Measurements from ENCODE around the gene SLC24A2. TPM values are rescaled to one million over a fixed set of nuclear protein-coding genes. Genes with fewer than 3 reads are reported as not detected.

The SLC24A2 gene
- total RNA-seq, 1 experiment from 2014 or later = 8.0 TPM

GRCh38 chr9:19783500-19783899 lies 5.3 kb downstream of the SLC24A2 start (continued):
- TF ChIP-seq ARID4B (CRISPR knock-in tag; IDR thresholded peaks at IDR 0.05; ENCODE audit: borderline replicate concordance) = no peak
- TF ChIP-seq ATF1 (CRISPR knock-in tag; IDR thresholded peaks at IDR 0.05) = no peak
- no peak for TF ChIP-seq FOXP1 (CRISPR knock-in tag; IDR thresholded peaks at IDR 0.05; ENCODE audit: borderline replicate concordance)
- no peak for TF ChIP-seq AFF4 (CRISPR knock-in tag; IDR thresholded peaks at IDR 0.05; ENCODE audit: borderline replicate concordance)
- TF ChIP-seq MLX (CRISPR knock-in tag; IDR thresholded peaks at IDR 0.05) = no peak
- TF ChIP-seq STAT6 (CRISPR knock-in tag; conservative IDR thresholded peaks at IDR 0.05; ENCODE audit: low read depth) = no peak
- TF ChIP-seq SOX15 (CRISPR knock-in tag; IDR thresholded peaks at IDR 0.05) = no peak

GRCh38 chr9:19782005-19782404 lies 6.8 kb downstream of the SLC24A2 start:
- TF ChIP-seq RORB (CRISPR knock-in tag; IDR thresholded peaks at IDR 0.05) (no peak), ZNF232 (CRISPR knock-in tag; IDR thresholded peaks at IDR 0.05) (0 out of 2 replicates have a peak, but pooled peaks have one; percentile 55), NFE2L1 (CRISPR knock-in tag; IDR thresholded peaks at IDR 0.05) (0 out of 2 replicates have a peak, but pooled peaks have one; percentile 17)
- H3K36me3 Mint-ChIP-seq = peaks cover 15% of the 10 kb centered on the region
- ChIA-PET POLR2A (no interaction called here), CTCF (no interaction called here)
- ATAC-seq (peak; percentile 82), DNase-seq (ENCODE audit: low spot score) (no peak)
- H3K4me1 Mint-ChIP-seq = peaks cover 42% of the 10 kb centered on the region
- no peak overlapping the region for H3K4me3 Mint-ChIP-seq
- no peaks in the 10 kb centered on the region; the same call in 1 of the 2 replicates for H3K9me3 Mint-ChIP-seq
- no peak overlapping the region for H3K27ac Mint-ChIP-seq
- H3K27me3 Mint-ChIP-seq (ENCODE audit: low read depth) = peaks cover 10% of the 10 kb centered on the region

- Mint-ChIP-seq H3K4me1 (peaks cover 44% of the 10 kb centered on the region), H3K4me3 (no peak overlapping the region), H3K27me3 (ENCODE audit: low read depth) (0 out of 2 replicates have a peak, but pooled peaks cover 2% of the 10 kb centered on the region), H3K36me3 (peaks cover 11% of the 10 kb centered on the region), H3K27ac (no peak overlapping the region), H3K9me3 (no peaks in the 10 kb centered on the region; the same call in 1 of the 2 replicates)
- CTCF ChIA-PET = no interaction called here
- ATAC-seq = no peak
- DNase-seq (ENCODE audit: low spot score) = no peak
- TF ChIP-seq NR3C1 (CRISPR knock-in tag; conservative IDR thresholded peaks at IDR 0.05; ENCODE audit: low read depth) (no peak), ZNF138 (CRISPR knock-in tag; conservative IDR thresholded peaks at IDR 0.05) (no peak), ELF4 (CRISPR knock-in tag; IDR thresholded peaks at IDR 0.05; ENCODE audit: low read depth) (no peak), MLX (CRISPR knock-in tag; IDR thresholded peaks at IDR 0.05) (no peak), RORB (CRISPR knock-in tag; IDR thresholded peaks at IDR 0.05) (no peak), ZBTB43 (CRISPR knock-in tag; IDR thresholded peaks at IDR 0.05) (no peak), STAT6 (CRISPR knock-in tag; conservative IDR thresholded peaks at IDR 0.05; ENCODE audit: low read depth) (no peak), EMX1 (CRISPR knock-in tag; IDR thresholded peaks at IDR 0.05) (no peak)
- POLR2A ChIA-PET = no interaction called here
These were observed 7.6 kb downstream of the SLC24A2 start for GRCh38 chr9:19781240-19781639.
